H1 (cell line): ENCODE measurements around the gene SEMA4C. TPM values are rescaled to one million over a fixed set of nuclear protein-coding genes. Genes with fewer than 3 reads are reported as not detected.

ENCODE experiments used
- CBX5 ChIP-seq: fragments of 300-800, 300-1000 bp; sonication (generic); IDR thresholded peaks from 2 replicates; pipeline ENCODE4 v1.7.1; 2016; ENCODE audit warnings: antibody characterized with exemption, low read length, low read depth
- EGR1 ChIP-seq: IDR thresholded peaks from 2 replicates; pipeline ENCODE4 v1.6.1; 2011; ENCODE audit warnings: low read depth, low read length, borderline replicate concordance
- FOSL1 ChIP-seq: IDR thresholded peaks from 2 replicates; pipeline ENCODE4 v1.6.1; 2011; ENCODE audit warnings: mild to moderate bottlenecking, low read depth, low read length, moderate library complexity; ENCODE audit not compliant: insufficient read depth
- GTF2F1 ChIP-seq: IDR thresholded peaks from 2 replicates; pipeline ENCODE4 v1.6.1; 2012; ENCODE audit warnings: low read depth, low read length, improper control_type of control experiment, borderline replicate concordance
- POLR2AphosphoS5 ChIP-seq: IDR thresholded peaks from 2 replicates; pipeline ENCODE4 v1.6.1; 2011; ENCODE audit warnings: low read depth, low read length
- POU5F1 ChIP-seq: IDR thresholded peaks from 2 replicates; pipeline ENCODE4 v1.6.1; 2011; ENCODE audit warnings: low read depth, mild to moderate bottlenecking, low read length, moderate library complexity
- RBBP5 ChIP-seq: IDR thresholded peaks from 2 replicates; pipeline ENCODE4 v1.7.1; 2012; ENCODE audit warnings: low read depth, mild to moderate bottlenecking, inconsistent platforms, low read length, moderate library complexity, borderline replicate concordance
- RNF2 ChIP-seq: fragments of 200-900, 300-1000 bp; sonication (generic); IDR thresholded peaks from 2 replicates; pipeline ENCODE4 v1.7.1; 2016; ENCODE audit warnings: borderline replicate concordance, low read depth, mild to moderate bottlenecking, antibody characterized with exemption, low read length; ENCODE audit not compliant: poor library complexity, severe bottlenecking; ENCODE audit errors: missing control alignments
- TAF7 ChIP-seq: optimal IDR thresholded peaks from 2 replicates; pipeline ENCODE3; 2011; ENCODE audit warnings: low read depth, mild to moderate bottlenecking, inconsistent platforms, low read length, moderate library complexity, borderline replicate concordance
- polyA plus RNA-seq, 7 experiments: library from polyadenylated mRNA; depleted of rRNA in 3 of 7; stranded (reverse) in 5 of 7; unstranded in 2 of 7; fragments of >200 nt in 5 of 7; fragments of 200-250 nt in 2 of 7; gene quantifications; 1 replicate in 5 of 7; 2 replicates in 1 of 7; 4 replicates in 1 of 7; pipeline versions ENCODE4 v1.2.1 to v1.2.3, GENCODE V29; 2011 to 2013; ENCODE audit warnings: missing spikeins in 2 of 7, mixed read lengths in 2 of 7
- total RNA-seq: library from RNA; stranded (reverse); fragmentation: NEBNext Ultra II Directional; extraction: Animal tissue kit (Norgen Biotek cat#: 25700); gene quantifications from 2 replicates; pipeline ENCODE4 v1.2.1, GENCODE V29; 2021
- TF ChIP-seq, protein P1 (sequence below): fragments of 300-600 bp; sonication (generic); IDR thresholded peaks from 2 replicates; pipeline ENCODE4 v1.7.1; 2012; ENCODE audit warnings: low read length, moderate library complexity, mild to moderate bottlenecking, inconsistent platforms; ENCODE audit not compliant: insufficient replicate concordance
- TF ChIP-seq, protein P2 (sequence below): IDR thresholded peaks from 2 replicates; pipeline ENCODE4 v1.6.1; 2011; ENCODE audit warnings: low read depth, mild to moderate bottlenecking, low read length; ENCODE audit not compliant: insufficient read depth

The SEMA4C gene
- total and polyA plus RNA-seq, 2 of the 8 experiments (the other 6 are each of a cell fraction or from before 2014, with no cell fraction given) = 47.5 to 67.3 TPM

DNA sequence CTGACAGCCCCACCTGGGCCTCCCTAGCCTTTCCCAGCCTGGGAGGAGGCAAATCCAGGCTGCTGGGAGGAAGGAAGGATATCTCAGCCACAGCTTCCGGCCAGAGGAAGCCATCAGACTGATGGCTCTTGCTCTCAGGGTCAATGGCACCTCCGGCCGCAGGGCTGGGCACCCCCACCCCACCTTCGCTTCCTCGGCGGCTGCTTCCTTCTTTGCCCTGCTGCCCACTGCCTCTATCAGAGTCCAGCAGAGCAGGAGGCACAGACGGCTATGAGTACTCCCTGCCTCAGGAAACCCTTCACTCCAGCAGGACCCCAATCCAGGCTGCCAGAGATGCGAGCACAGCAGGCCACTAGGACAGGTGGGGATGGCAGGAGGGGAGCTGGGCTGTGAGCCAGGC lies 3.3 kb downstream of the SEMA4C start (continued):
- TF ChIP-seq, protein P1, sequence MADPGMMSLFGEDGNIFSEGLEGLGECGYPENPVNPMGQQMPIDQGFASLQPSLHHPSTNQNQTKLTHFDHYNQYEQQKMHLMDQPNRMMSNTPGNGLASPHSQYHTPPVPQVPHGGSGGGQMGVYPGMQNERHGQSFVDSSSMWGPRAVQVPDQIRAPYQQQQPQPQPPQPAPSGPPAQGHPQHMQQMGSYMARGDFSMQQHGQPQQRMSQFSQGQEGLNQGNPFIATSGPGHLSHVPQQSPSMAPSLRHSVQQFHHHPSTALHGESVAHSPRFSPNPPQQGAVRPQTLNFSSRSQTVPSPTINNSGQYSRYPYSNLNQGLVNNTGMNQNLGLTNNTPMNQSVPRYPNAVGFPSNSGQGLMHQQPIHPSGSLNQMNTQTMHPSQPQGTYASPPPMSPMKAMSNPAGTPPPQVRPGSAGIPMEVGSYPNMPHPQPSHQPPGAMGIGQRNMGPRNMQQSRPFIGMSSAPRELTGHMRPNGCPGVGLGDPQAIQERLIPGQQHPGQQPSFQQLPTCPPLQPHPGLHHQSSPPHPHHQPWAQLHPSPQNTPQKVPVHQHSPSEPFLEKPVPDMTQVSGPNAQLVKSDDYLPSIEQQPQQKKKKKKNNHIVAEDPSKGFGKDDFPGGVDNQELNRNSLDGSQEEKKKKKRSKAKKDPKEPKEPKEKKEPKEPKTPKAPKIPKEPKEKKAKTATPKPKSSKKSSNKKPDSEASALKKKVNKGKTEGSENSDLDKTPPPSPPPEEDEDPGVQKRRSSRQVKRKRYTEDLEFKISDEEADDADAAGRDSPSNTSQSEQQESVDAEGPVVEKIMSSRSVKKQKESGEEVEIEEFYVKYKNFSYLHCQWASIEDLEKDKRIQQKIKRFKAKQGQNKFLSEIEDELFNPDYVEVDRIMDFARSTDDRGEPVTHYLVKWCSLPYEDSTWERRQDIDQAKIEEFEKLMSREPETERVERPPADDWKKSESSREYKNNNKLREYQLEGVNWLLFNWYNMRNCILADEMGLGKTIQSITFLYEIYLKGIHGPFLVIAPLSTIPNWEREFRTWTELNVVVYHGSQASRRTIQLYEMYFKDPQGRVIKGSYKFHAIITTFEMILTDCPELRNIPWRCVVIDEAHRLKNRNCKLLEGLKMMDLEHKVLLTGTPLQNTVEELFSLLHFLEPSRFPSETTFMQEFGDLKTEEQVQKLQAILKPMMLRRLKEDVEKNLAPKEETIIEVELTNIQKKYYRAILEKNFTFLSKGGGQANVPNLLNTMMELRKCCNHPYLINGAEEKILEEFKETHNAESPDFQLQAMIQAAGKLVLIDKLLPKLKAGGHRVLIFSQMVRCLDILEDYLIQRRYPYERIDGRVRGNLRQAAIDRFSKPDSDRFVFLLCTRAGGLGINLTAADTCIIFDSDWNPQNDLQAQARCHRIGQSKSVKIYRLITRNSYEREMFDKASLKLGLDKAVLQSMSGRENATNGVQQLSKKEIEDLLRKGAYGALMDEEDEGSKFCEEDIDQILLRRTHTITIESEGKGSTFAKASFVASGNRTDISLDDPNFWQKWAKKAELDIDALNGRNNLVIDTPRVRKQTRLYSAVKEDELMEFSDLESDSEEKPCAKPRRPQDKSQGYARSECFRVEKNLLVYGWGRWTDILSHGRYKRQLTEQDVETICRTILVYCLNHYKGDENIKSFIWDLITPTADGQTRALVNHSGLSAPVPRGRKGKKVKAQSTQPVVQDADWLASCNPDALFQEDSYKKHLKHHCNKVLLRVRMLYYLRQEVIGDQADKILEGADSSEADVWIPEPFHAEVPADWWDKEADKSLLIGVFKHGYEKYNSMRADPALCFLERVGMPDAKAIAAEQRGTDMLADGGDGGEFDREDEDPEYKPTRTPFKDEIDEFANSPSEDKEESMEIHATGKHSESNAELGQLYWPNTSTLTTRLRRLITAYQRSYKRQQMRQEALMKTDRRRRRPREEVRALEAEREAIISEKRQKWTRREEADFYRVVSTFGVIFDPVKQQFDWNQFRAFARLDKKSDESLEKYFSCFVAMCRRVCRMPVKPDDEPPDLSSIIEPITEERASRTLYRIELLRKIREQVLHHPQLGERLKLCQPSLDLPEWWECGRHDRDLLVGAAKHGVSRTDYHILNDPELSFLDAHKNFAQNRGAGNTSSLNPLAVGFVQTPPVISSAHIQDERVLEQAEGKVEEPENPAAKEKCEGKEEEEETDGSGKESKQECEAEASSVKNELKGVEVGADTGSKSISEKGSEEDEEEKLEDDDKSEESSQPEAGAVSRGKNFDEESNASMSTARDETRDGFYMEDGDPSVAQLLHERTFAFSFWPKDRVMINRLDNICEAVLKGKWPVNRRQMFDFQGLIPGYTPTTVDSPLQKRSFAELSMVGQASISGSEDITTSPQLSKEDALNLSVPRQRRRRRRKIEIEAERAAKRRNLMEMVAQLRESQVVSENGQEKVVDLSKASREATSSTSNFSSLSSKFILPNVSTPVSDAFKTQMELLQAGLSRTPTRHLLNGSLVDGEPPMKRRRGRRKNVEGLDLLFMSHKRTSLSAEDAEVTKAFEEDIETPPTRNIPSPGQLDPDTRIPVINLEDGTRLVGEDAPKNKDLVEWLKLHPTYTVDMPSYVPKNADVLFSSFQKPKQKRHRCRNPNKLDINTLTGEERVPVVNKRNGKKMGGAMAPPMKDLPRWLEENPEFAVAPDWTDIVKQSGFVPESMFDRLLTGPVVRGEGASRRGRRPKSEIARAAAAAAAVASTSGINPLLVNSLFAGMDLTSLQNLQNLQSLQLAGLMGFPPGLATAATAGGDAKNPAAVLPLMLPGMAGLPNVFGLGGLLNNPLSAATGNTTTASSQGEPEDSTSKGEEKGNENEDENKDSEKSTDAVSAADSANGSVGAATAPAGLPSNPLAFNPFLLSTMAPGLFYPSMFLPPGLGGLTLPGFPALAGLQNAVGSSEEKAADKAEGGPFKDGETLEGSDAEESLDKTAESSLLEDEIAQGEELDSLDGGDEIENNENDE = no peak
- TF ChIP-seq POLR2AphosphoS5 (no peak), RNF2 (no peak), FOSL1 (no peak), EGR1 (no peak), CBX5 (no peak), RBBP5 (no peak), POU5F1 (no peak), GTF2F1 (no peak), TAF7 (no peak)
- TF ChIP-seq, protein P2, sequence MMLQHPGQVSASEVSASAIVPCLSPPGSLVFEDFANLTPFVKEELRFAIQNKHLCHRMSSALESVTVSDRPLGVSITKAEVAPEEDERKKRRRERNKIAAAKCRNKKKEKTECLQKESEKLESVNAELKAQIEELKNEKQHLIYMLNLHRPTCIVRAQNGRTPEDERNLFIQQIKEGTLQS = no peak
